Tibial nerve (tissue), 4 donors: Measurements from ENCODE around the gene MYO7A. TPM values are rescaled to one million over a fixed set of nuclear protein-coding genes. Genes with fewer than 3 reads are reported as not detected.
A peak's percentile ranks its signal among the peaks of the same experiment; 100 is the strongest.

Experiments
- DNase-seq, 2 donors: peaks; one replicate each; pipeline ENCODE4 v3.0.0-alpha.2; 2019; ENCODE audit warnings: low spot score in 2 of 2
- H3K27ac ChIP-seq, 4 donors: fragments of 200-600 bp; sonication (generic) in 3 of 4; one replicate each; pipeline ENCODE4 v1.5.1; 2017 to 2019; ENCODE audit warnings: mild to moderate bottlenecking in 1 of 4
- H3K27me3 ChIP-seq, 2 donors: fragments of 200-600 bp; sonication (generic) in 1 of 2; one replicate each; pipeline versions ENCODE4 v1.5.1 to v1.6.0; 2017 to 2019
- H3K36me3 ChIP-seq, 3 donors: fragments of 200-600 bp; sonication (generic); one replicate each; pipeline ENCODE4 v1.5.1; 2018 to 2019
- H3K4me1 ChIP-seq, 4 donors: fragments of 200-600 bp; sonication (generic) in 3 of 4; one replicate each; pipeline ENCODE4 v1.5.1; 2017 to 2019
- H3K4me3 ChIP-seq, 4 donors: fragments of 200-600 bp; sonication (generic) in 3 of 4; one replicate each; pipeline ENCODE4 v1.5.1; 2017 to 2019; ENCODE audit warnings: mild to moderate bottlenecking in 1 of 4, moderate library complexity in 1 of 4
- H3K9me3 ChIP-seq, 4 donors: fragments of 200-600 bp; sonication (generic) in 3 of 4; one replicate each; pipeline ENCODE4 v1.5.1; 2017 to 2019
- EP300 ChIP-seq, 2 donors: sonication (generic); formaldehyde crosslinking; IDR thresholded peaks; one replicate each; pipeline ENCODE4 v1.6.1; 2017; ENCODE audit warnings: antibody characterized with exemption in 2 of 2, mild to moderate bottlenecking in 1 of 2
- POLR2A ChIP-seq, 2 donors: fragments of 450-650 bp; IDR thresholded peaks; one replicate each; pipeline ENCODE4 v1.6.1; 2017; ENCODE audit warnings: antibody characterized with exemption in 2 of 2, mild to moderate bottlenecking in 2 of 2, moderate library complexity in 2 of 2
- WGBS, 2 donors: methylation state at CpG; one replicate each; pipeline ENCODE4 v1.1.5; 2018; 5-methylcytosine and 5-hydroxymethylcytosine counted together
- total RNA-seq, 4 donors: library from RNA; depleted of rRNA; stranded (reverse); fragments of >200 nt; gene quantifications; one replicate each; pipeline ENCODE4 v1.1.0, GENCODE V29; 2016
- TF ChIP-seq, protein P1 (sequence below), 5 experiments: fragments of 200-600 bp in 3 of 5; fragments of 450-650 bp in 2 of 5; sonication (generic) in 3 of 5; IDR thresholded peaks; one replicate each; pipeline ENCODE4 v1.5.1; 2016 to 2019; ENCODE audit warnings: antibody characterized with exemption in 5 of 5, mild to moderate bottlenecking in 3 of 5, moderate library complexity in 2 of 5

The MYO7A gene
- total RNA-seq, 4 donors from 2014 or later: 12.6 to 45.0 (median 24.4) TPM

DNA sequence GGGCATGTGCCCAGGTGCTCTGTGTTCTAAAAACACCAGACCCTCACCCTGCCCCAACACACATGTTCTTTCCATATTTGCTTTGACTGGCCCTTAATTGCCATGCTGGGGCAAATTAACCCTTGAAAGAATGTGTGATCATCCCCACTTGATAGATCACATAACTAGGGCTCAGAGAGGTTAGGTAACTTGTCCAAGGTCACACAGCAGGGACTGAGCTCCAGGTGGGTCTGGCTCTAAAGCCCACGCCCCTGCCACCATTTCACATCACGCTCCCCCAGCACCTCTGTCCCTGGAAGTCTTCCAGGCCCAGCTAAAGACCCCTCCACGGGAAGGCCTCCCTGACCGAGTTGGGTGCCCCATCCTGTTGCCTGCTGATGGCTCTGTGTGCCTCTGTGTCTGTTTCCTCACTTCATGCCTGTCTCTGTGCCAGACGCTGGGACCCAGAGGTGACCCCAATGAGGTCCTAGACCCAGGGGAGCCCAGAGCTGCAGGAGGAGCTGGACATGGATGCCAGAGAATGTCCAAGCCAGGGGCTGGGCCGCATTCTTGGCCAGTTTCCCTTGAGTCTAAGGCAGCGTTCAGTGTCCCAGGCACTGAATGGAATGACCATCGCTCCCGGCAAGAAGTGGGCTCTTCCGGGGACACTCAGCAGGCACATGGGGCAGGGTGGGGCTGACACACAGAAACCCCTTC is 79.7 kb downstream of the MYO7A start:
- Histone ChIP-seq H3K27ac (no peak overlapping the region), H3K4me3 (no peak overlapping the region), H3K9me3 (no peaks in the 10 kb centered on the region), H3K36me3 (peaks cover 0 to 7% (median 0%) of the 10 kb centered on the region in 3 donors), H3K4me1 (peaks cover 0 to 8% (median 0%) of the 10 kb centered on the region in 4 donors), H3K27me3 (no peaks in the 10 kb centered on the region)
- TF ChIP-seq EP300 (IDR thresholded peaks at IDR 0.05) (no peak), POLR2A (IDR thresholded peaks at IDR 0.05) (no peak)
- TF ChIP-seq, protein P1, sequence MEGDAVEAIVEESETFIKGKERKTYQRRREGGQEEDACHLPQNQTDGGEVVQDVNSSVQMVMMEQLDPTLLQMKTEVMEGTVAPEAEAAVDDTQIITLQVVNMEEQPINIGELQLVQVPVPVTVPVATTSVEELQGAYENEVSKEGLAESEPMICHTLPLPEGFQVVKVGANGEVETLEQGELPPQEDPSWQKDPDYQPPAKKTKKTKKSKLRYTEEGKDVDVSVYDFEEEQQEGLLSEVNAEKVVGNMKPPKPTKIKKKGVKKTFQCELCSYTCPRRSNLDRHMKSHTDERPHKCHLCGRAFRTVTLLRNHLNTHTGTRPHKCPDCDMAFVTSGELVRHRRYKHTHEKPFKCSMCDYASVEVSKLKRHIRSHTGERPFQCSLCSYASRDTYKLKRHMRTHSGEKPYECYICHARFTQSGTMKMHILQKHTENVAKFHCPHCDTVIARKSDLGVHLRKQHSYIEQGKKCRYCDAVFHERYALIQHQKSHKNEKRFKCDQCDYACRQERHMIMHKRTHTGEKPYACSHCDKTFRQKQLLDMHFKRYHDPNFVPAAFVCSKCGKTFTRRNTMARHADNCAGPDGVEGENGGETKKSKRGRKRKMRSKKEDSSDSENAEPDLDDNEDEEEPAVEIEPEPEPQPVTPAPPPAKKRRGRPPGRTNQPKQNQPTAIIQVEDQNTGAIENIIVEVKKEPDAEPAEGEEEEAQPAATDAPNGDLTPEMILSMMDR (IDR thresholded peaks at IDR 0.05): no peak
- 33 to 47% methylated on average over 10 of the region's 10 CpGs for WGBS, 2 donors
- peak in 1 of 2 donors; percentile 18 for DNase-seq

GRCh38 chr11:77208535-77208934 is 80.5 kb downstream of the MYO7A start:
- no peak overlapping the region for H3K4me3 ChIP-seq
- H3K4me1 ChIP-seq: peaks cover 0 to 8% (median 0%) of the 10 kb centered on the region in 4 donors
- 75 to 93% methylated on average over 5 to 11 of the region's 11 CpGs for WGBS, 2 donors
- no peaks in the 10 kb centered on the region for H3K9me3 ChIP-seq
- H3K27ac ChIP-seq: no peak overlapping the region
- no peaks in the 10 kb centered on the region for H3K27me3 ChIP-seq
- peaks cover 0 to 13% (median 0%) of the 10 kb centered on the region in 3 donors for H3K36me3 ChIP-seq
- TF ChIP-seq EP300 (IDR thresholded peaks at IDR 0.05) (no peak), POLR2A (IDR thresholded peaks at IDR 0.05) (no peak)
- TF ChIP-seq, protein P1 (IDR thresholded peaks at IDR 0.05): no peak
- no peak for DNase-seq

DNA sequence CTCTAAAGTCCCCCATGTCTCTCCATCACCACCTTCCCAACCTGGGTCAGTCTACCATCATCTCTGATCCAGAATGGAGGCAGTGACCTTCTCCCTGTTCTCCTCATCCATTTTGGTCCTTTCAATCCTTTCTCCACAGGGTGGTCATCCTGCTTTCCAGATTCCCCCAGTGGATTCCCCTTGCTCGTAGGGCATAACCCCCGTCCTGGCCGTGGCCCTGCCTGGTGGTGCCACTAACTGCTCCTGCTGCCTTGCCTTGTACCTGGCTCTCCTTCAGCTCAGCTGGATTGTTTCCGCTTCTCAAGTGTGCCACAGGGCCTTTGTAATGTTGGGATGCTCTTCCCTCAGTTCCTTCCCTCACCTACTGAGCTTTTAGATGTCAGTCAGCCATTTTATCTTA is 81.6 kb downstream of the MYO7A start:
- peaks cover 0 to 8% (median 0%) of the 10 kb centered on the region in 4 donors for H3K4me1 ChIP-seq
- no peaks in the 10 kb centered on the region for H3K9me3 ChIP-seq
- no peak overlapping the region for H3K4me3 ChIP-seq
- H3K27me3 ChIP-seq: no peaks in the 10 kb centered on the region
- DNase-seq: no peak
- TF ChIP-seq POLR2A (IDR thresholded peaks at IDR 0.05): no peak
- no peak for TF ChIP-seq EP300 (IDR thresholded peaks at IDR 0.05)
- TF ChIP-seq, protein P1 (IDR thresholded peaks at IDR 0.05): no peak
- H3K27ac ChIP-seq: no peak overlapping the region
- H3K36me3 ChIP-seq: peaks cover 0 to 23% (median 0%) of the 10 kb centered on the region in 3 donors
- 72 to 83% methylated on average over 4 of the region's 4 CpGs for WGBS, 2 donors

DNA sequence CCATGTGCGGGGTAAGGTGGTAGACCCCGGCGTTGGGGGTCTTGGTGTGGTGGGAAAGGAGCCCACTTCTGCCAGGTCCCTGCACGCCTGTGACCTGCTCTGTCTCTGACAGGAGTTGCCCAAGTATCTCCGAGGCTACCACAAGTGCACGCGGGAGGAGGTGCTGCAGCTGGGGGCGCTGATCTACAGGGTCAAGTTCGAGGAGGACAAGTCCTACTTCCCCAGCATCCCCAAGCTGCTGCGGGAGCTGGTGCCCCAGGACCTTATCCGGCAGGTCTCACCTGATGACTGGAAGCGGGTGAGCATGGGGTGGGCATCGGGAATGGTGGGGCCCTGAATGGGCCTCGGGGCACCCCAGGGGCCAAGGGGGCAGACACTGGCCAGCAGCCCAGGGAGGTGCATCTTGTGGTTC is 83.0 kb downstream of the MYO7A start:
- TF ChIP-seq, protein P1 (IDR thresholded peaks at IDR 0.05): no peak
- no peak for TF ChIP-seq EP300 (IDR thresholded peaks at IDR 0.05)
- no peak for TF ChIP-seq POLR2A (IDR thresholded peaks at IDR 0.05)
- Histone ChIP-seq H3K4me1 (peaks cover 0 to 8% (median 0%) of the 10 kb centered on the region in 4 donors), H3K4me3 (no peak overlapping the region), H3K27ac (no peak overlapping the region), H3K36me3 (peaks cover 0 to 27% (median 0%) of the 10 kb centered on the region in 3 donors), H3K9me3 (no peaks in the 10 kb centered on the region), H3K27me3 (no peaks in the 10 kb centered on the region)
- WGBS, 2 donors: 91 to 97% methylated on average over 4 to 12 of the region's 14 CpGs
- DNase-seq: no peak

- 83 to 87% methylated on average over 9 to 11 of the region's 11 CpGs for whole genome bisulfite sequencing, 2 donors
These were observed 83.7 kb downstream of the MYO7A start for GRCh38 chr11:77211594-77212251.

More at GRCh38 chr11:77211594-77212251, 83.7 kb downstream of the MYO7A start:
- Histone ChIP-seq H3K27me3 (no peaks in the 10 kb centered on the region), H3K36me3 (peaks cover 0 to 27% (median 0%) of the 10 kb centered on the region in 3 donors), H3K9me3 (no peaks in the 10 kb centered on the region), H3K4me3 (no peak overlapping the region), H3K4me1 (peaks cover 0 to 8% (median 0%) of the 10 kb centered on the region in 4 donors), H3K27ac (no peak overlapping the region)
- no peak for DNase-seq
- TF ChIP-seq EP300 (IDR thresholded peaks at IDR 0.05) (no peak), POLR2A (IDR thresholded peaks at IDR 0.05) (no peak)
- TF ChIP-seq, protein P1 (IDR thresholded peaks at IDR 0.05): no peak
